ENCODE results near the gene GABRG3.

- TF ChIP-seq CTCF (IDR thresholded peaks at IDR 0.05) (no peak), POLR2A (IDR thresholded peaks at IDR 0.05) (no peak)
Observed at GRCh38 chr15:26968806-26969205, 2.2 kb upstream of the GABRG3 start.
